Esophagus squamous epithelium (tissue), 5 donors: ENCODE measurements around the gene RAPGEF5. TPM values are rescaled to one million over a fixed set of nuclear protein-coding genes. Genes with fewer than 3 reads are reported as not detected.

Source experiments
- DNase-seq: peaks from one replicate; lab custom pipeline; 2025; lab: John Stamatoyannopoulos, UW
- H3K27ac ChIP-seq, 4 donors: fragments of 200-600 bp; sonication (generic); one replicate each; pipeline ENCODE4 v1.5.1; 2016 to 2019; ENCODE audit warnings: mild to moderate bottlenecking in 1 of 4
- H3K27me3 ChIP-seq, 4 donors: fragments of 200-600 bp; sonication (generic); 1 replicate in 3 of 4; 2 replicates in 1 of 4; pipeline versions ENCODE4 v1.5.1 to v1.6.0; 2017 to 2021; ENCODE audit warnings: antibody characterized with exemption in 1 of 4
- H3K36me3 ChIP-seq, 3 donors: fragments of 200-600 bp; sonication (generic); one replicate each; pipeline ENCODE4 v1.5.1; 2016 to 2019
- H3K4me1 ChIP-seq, 3 donors: fragments of 200-600 bp; sonication (generic); one replicate each; pipeline ENCODE4 v1.5.1; 2017 to 2019
- H3K4me3 ChIP-seq, 4 donors: fragments of 200-600 bp; sonication (generic); 1 replicate in 3 of 4; 2 replicates in 1 of 4; pipeline ENCODE4 v1.5.1; 2016 to 2019; ENCODE audit warnings: mild to moderate bottlenecking in 2 of 4, moderate library complexity in 1 of 4
- H3K9me3 ChIP-seq, 3 donors: fragments of 200-600 bp; sonication (generic); one replicate each; pipeline ENCODE4 v1.5.1; 2016 to 2019
- POLR2A ChIP-seq, 4 donors: fragments of 450-650 bp; IDR thresholded peaks; one replicate each; pipeline ENCODE4 v1.6.1; 2017; ENCODE audit warnings: antibody characterized with exemption in 4 of 4, mild to moderate bottlenecking in 4 of 4, moderate library complexity in 3 of 4
- WGBS, 2 donors: methylation state at CpG; one replicate each; pipeline ENCODE4 v1.1.5; 2018; 5-methylcytosine and 5-hydroxymethylcytosine counted together
- intact Hi-C: fragments of 100-400 bp; cut with DNase I; formaldehyde crosslinking; loops from one replicate; pipeline ENCODE4 v1.15.0; 2022
- small RNA-seq, 4 donors: library from RNA; depleted of rRNA; stranded (forward); fragments of <200 nt; gene quantifications; one replicate each; pipeline ENCODE3, GENCODE V24; 2016
- total RNA-seq, 4 donors: library from RNA; depleted of rRNA; stranded (reverse); fragments of >200 nt; gene quantifications; one replicate each; pipeline ENCODE4 v1.1.0, GENCODE V29; 2016
- TF ChIP-seq, protein P1 (sequence below), 6 experiments: fragments of 450-650 bp in 4 of 6; fragments of 200-600 bp in 2 of 6; sonication (generic) in 2 of 6; IDR thresholded peaks; one replicate each; pipeline ENCODE4 v1.5.1; 2016 to 2019; ENCODE audit warnings: antibody characterized with exemption in 6 of 6, mild to moderate bottlenecking in 4 of 6, moderate library complexity in 4 of 6
- donor health status: DM: yes; HTN: yes; CAD: no.

RAPGEF5 gene
- total RNA-seq, 4 donors from 2014 or later = 16.9 to 50.5 (median 38.4) TPM

DNA sequence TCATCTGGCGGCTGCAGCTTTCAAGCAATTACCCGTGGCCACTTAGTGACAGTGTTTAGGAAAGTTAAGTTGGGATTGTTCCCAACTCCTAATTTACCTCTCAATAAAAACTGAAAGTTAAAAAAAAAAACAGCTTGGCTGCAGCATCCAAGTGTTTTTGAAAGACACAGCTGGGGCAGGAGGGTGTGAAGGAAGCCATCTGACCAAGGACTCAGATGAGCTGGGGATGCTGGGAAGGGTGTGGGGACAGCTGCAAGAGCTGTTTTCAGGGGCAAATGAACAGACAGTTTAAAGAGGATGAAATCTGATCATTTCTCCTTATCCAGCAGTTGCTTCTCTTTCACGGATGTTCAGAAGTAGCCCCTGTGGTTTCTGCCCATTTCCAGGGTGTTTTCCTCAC is 282.1 kb downstream of the RAPGEF5 start:
- WGBS, 2 donors = 54 to 57% methylated on average over 3 of the region's 3 CpGs
- intact Hi-C loops = no loop called here

More for the DNA sequence above, 282.1 kb downstream of the RAPGEF5 start:
- peaks cover 0 to 16% (median 0%) of the 10 kb centered on the region in 4 donors for H3K27me3 ChIP-seq
- DNase-seq = no peak
- no peaks in the 10 kb centered on the region for H3K4me1 ChIP-seq
- no peak overlapping the region for H3K27ac ChIP-seq
- no peak overlapping the region for H3K4me3 ChIP-seq
- no peaks in the 10 kb centered on the region for H3K9me3 ChIP-seq
- no peak for TF ChIP-seq POLR2A (IDR thresholded peaks at IDR 0.05)
- TF ChIP-seq, protein P1, sequence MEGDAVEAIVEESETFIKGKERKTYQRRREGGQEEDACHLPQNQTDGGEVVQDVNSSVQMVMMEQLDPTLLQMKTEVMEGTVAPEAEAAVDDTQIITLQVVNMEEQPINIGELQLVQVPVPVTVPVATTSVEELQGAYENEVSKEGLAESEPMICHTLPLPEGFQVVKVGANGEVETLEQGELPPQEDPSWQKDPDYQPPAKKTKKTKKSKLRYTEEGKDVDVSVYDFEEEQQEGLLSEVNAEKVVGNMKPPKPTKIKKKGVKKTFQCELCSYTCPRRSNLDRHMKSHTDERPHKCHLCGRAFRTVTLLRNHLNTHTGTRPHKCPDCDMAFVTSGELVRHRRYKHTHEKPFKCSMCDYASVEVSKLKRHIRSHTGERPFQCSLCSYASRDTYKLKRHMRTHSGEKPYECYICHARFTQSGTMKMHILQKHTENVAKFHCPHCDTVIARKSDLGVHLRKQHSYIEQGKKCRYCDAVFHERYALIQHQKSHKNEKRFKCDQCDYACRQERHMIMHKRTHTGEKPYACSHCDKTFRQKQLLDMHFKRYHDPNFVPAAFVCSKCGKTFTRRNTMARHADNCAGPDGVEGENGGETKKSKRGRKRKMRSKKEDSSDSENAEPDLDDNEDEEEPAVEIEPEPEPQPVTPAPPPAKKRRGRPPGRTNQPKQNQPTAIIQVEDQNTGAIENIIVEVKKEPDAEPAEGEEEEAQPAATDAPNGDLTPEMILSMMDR (IDR thresholded peaks at IDR 0.05) = no peak
- no peaks in the 10 kb centered on the region for H3K36me3 ChIP-seq

Small RNA genes within 50 kb of the gene (small RNA-seq; reads per million reads assigned to genes)
- gene RNA5SP227 = 0 reads per million in 4 donors

Other genes starting within 250 kb of the RAPGEF5 start
- gene STEAP1B, start 143.0 kb upstream of the RAPGEF5 start, total RNA-seq = 10 to 100 TPM in 1 of 4 donors, under 1 TPM in 3; 0.29 to 13.1 (median 0.69) TPM